ENCODE measurements around the gene ELFN2. TPM values are rescaled to one million over a fixed set of nuclear protein-coding genes. Genes with fewer than 3 reads are reported as not detected.

The ELFN2 gene
- total RNA-seq, 1 donor from 2014 or later: 0.82 TPM

DNA sequence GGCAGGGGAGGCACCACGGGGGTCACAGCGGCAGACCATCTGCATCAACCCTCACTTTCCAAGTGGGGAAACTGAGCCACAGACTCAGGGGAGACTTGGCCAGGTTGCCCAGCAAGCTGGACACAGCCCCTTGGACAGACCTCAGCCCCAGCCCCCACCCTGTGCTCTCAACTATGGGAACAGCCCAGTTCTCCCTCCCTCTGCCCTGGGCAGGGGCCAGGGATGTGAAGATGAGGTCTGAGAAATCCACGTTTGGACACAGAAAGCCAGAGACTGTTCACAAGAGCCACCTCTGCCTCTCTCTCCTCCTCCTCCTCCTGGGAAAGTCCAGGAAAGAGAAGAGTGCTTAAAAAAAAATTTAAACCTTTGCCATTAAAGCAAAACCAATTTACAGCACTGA lies 50.1 kb downstream of the ELFN2 start:
- H3K9ac ChIP-seq: no peak overlapping the region
- H3K36me3 ChIP-seq: no peaks in the 10 kb centered on the region
- H3K79me2 ChIP-seq (ENCODE audit: low read depth): no peaks in the 10 kb centered on the region
- no peaks in the 10 kb centered on the region for H3K9me3 Mint-ChIP-seq
- H3K36me3 Mint-ChIP-seq: no peaks in the 10 kb centered on the region
- peaks cover 6% of the 10 kb centered on the region for H3K4me1 ChIP-seq
- H3K4me2 ChIP-seq: no peak overlapping the region
- no peak overlapping the region for H3K27ac ChIP-seq
- H3K9me3 ChIP-seq (ENCODE audit: low read depth): no peaks in the 10 kb centered on the region
- H4K20me1 ChIP-seq (ENCODE audit: low read depth): no peaks in the 10 kb centered on the region
- peaks cover 16% of the 10 kb centered on the region for H3K4me1 Mint-ChIP-seq
- no peaks in the 10 kb centered on the region for H3F3A ChIP-seq (ENCODE audit: low read depth)
- no peak overlapping the region for H3K4me3 ChIP-seq
- TF ChIP-seq EZH2 (IDR thresholded peaks at IDR 0.05) (no peak), EZH2phosphoT487 (IDR thresholded peaks at IDR 0.05) (no peak)
- TF ChIP-seq, protein P1, sequence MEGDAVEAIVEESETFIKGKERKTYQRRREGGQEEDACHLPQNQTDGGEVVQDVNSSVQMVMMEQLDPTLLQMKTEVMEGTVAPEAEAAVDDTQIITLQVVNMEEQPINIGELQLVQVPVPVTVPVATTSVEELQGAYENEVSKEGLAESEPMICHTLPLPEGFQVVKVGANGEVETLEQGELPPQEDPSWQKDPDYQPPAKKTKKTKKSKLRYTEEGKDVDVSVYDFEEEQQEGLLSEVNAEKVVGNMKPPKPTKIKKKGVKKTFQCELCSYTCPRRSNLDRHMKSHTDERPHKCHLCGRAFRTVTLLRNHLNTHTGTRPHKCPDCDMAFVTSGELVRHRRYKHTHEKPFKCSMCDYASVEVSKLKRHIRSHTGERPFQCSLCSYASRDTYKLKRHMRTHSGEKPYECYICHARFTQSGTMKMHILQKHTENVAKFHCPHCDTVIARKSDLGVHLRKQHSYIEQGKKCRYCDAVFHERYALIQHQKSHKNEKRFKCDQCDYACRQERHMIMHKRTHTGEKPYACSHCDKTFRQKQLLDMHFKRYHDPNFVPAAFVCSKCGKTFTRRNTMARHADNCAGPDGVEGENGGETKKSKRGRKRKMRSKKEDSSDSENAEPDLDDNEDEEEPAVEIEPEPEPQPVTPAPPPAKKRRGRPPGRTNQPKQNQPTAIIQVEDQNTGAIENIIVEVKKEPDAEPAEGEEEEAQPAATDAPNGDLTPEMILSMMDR (IDR thresholded peaks at IDR 0.05): no peak
- H3K4me3 Mint-ChIP-seq: no peak overlapping the region
- H3K27me3 Mint-ChIP-seq (ENCODE audit: insufficient read depth, low read depth): peaks cover 6% of the 10 kb centered on the region
- peak overlapping the region; percentile 50 for H3K27ac Mint-ChIP-seq
- H2AFZ ChIP-seq (replicated peaks): no peak overlapping the region
- DNase-seq (ENCODE audit: low spot score): no peak
- no peaks in the 10 kb centered on the region for H3K27me3 ChIP-seq

DNA sequence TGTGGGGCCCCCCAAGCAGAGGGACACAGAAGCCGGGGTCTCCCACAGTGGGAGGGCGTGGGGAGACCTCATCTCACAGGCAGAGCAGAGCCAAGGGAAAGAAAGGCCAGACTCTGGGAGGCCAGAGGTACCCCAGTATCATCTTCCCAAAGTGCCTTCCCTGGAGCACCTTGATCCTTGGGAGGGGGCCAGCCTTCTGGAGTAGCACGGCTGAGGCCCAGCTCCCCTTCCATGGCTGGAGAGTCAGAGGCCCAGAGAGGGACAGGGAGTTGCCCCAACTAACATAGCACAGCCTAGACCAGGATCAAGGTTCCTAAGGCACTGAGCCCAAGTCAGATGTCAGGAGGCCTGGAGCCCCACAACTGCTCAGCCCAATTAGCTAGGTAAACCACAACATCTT lies 50.6 kb downstream of the ELFN2 start:
- no peak for DNase-seq (ENCODE audit: low spot score)
- peaks cover 3% of the 10 kb centered on the region for H3K27me3 Mint-ChIP-seq (ENCODE audit: insufficient read depth, low read depth)
- Histone ChIP-seq H3K9me3 (ENCODE audit: low read depth) (no peaks in the 10 kb centered on the region), H4K20me1 (ENCODE audit: low read depth) (no peaks in the 10 kb centered on the region), H3K4me2 (no peak overlapping the region), H3F3A (ENCODE audit: low read depth) (no peaks in the 10 kb centered on the region), H3K4me1 (peaks cover 6% of the 10 kb centered on the region), H3K9ac (no peak overlapping the region), H3K4me3 (no peak overlapping the region), H3K79me2 (ENCODE audit: low read depth) (no peaks in the 10 kb centered on the region), H2AFZ (replicated peaks) (no peak overlapping the region), H3K36me3 (no peaks in the 10 kb centered on the region), H3K27ac (no peak overlapping the region), H3K27me3 (no peaks in the 10 kb centered on the region)
- H3K27ac Mint-ChIP-seq: no peak overlapping the region
- no peaks in the 10 kb centered on the region for H3K36me3 Mint-ChIP-seq
- H3K9me3 Mint-ChIP-seq: no peaks in the 10 kb centered on the region
- no peak overlapping the region for H3K4me3 Mint-ChIP-seq
- TF ChIP-seq EZH2 (IDR thresholded peaks at IDR 0.05): no peak
- no peak for TF ChIP-seq EZH2phosphoT487 (IDR thresholded peaks at IDR 0.05)
- TF ChIP-seq, protein P1 (IDR thresholded peaks at IDR 0.05): no peak
- H3K4me1 Mint-ChIP-seq: peaks cover 16% of the 10 kb centered on the region

DNA sequence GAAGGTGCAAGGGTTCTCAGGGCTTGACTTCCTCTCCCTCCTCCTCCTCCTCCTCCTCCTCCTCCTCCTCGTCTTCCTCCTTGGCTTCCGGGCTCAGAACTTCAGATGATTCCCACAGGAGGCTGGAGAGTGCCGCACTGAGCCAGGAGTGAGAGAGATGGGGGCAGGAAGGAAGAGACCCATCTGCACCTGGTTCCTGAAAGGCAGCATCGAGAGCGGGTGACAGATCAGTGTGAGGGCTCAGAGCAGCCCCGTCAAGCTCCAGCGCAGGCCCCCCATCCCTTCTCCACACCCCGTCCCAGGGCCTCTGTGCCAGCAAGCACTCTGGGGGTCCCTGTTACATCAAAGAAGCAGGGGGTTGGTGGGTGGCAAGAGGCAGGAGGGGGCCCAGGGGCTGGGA lies 51.5 kb downstream of the ELFN2 start:
- TF ChIP-seq, protein P1 (IDR thresholded peaks at IDR 0.05): no peak
- TF ChIP-seq EZH2phosphoT487 (IDR thresholded peaks at IDR 0.05) (no peak), EZH2 (IDR thresholded peaks at IDR 0.05) (no peak)
- no peak overlapping the region for H3K4me3 Mint-ChIP-seq
- no peaks in the 10 kb centered on the region for H3K9me3 ChIP-seq (ENCODE audit: low read depth)
- H4K20me1 ChIP-seq (ENCODE audit: low read depth): no peaks in the 10 kb centered on the region
- H3K4me1 ChIP-seq: peaks cover 6% of the 10 kb centered on the region
- DNase-seq (ENCODE audit: low spot score): no peak
- no peak overlapping the region for H2AFZ ChIP-seq (replicated peaks)
- H3K79me2 ChIP-seq (ENCODE audit: low read depth): no peaks in the 10 kb centered on the region
- H3K4me1 Mint-ChIP-seq: peaks cover 12% of the 10 kb centered on the region
- H3K27ac ChIP-seq: no peak overlapping the region
- H3K4me2 ChIP-seq: no peak overlapping the region
- no peak overlapping the region for H3K27ac Mint-ChIP-seq
- H3K36me3 ChIP-seq: no peaks in the 10 kb centered on the region
- no peak overlapping the region for H3K9ac ChIP-seq
- H3K27me3 Mint-ChIP-seq (ENCODE audit: insufficient read depth, low read depth): peaks cover 3% of the 10 kb centered on the region
- H3K9me3 Mint-ChIP-seq: no peaks in the 10 kb centered on the region
- H3K27me3 ChIP-seq: no peaks in the 10 kb centered on the region
- no peak overlapping the region for H3K4me3 ChIP-seq
- H3F3A ChIP-seq (ENCODE audit: low read depth): no peaks in the 10 kb centered on the region
- no peaks in the 10 kb centered on the region for H3K36me3 Mint-ChIP-seq

All from neural progenitor cell (in vitro differentiated cells).